Karpas-422 (cell line): ENCODE measurements around the gene GPC5. TPM values are rescaled to one million over a fixed set of nuclear protein-coding genes. Genes with fewer than 3 reads are reported as not detected.

Experiments used
- DNase-seq: peaks from one replicate; pipeline ENCODE4 v3.0.0-alpha.2; 2015
- H2AFZ ChIP-seq: fragments of 200-600 bp; sonication (generic); 2 replicates; pipeline ENCODE4 v1.6.1; 2014; ENCODE audit warnings: antibody characterized with exemption, low read length, mixed read lengths
- H3K27ac ChIP-seq: fragments of 200-600 bp; sonication (generic); 2 replicates; pipeline ENCODE4 v1.5.1; 2014; ENCODE audit warnings: mild to moderate bottlenecking, low read length, moderate library complexity
- H3K27me3 ChIP-seq: fragments of 200-600 bp; sonication (generic); 2 replicates; pipeline ENCODE4 v1.6.1; 2014; ENCODE audit warnings: low read length, mixed read lengths
- H3K36me3 ChIP-seq: fragments of 200-600 bp; sonication (generic); 2 replicates; pipeline ENCODE4 v1.6.1; 2014; ENCODE audit warnings: low read length, mixed read lengths; ENCODE audit not compliant: insufficient read depth
- H3K4me1 ChIP-seq: fragments of 200-600 bp; sonication (generic); 2 replicates; pipeline ENCODE4 v1.6.1; 2014; ENCODE audit warnings: mild to moderate bottlenecking, low read length, mixed read lengths
- H3K4me2 ChIP-seq: fragments of 200-600 bp; sonication (generic); 2 replicates; pipeline ENCODE4 v1.6.1; 2014; ENCODE audit warnings: low read length, low read depth, mild to moderate bottlenecking; ENCODE audit not compliant: poor library complexity, severe bottlenecking
- H3K4me3 ChIP-seq: fragments of 200-600 bp; sonication (generic); 2 replicates; pipeline ENCODE4 v1.5.1; 2014; ENCODE audit warnings: mild to moderate bottlenecking, antibody characterized with exemption, low read length, mixed read lengths
- H3K79me2 ChIP-seq: fragments of 200-600 bp; sonication (generic); 2 replicates; pipeline ENCODE4 v1.6.1; 2014; ENCODE audit warnings: mild to moderate bottlenecking, low read length, mixed read lengths
- H3K9ac ChIP-seq: fragments of 200-600 bp; sonication (generic); 2 replicates; pipeline ENCODE4 v1.6.0; 2014; ENCODE audit warnings: low read length
- H3K9me2 ChIP-seq: fragments of 200-600 bp; sonication (generic), shearing (Covaris generic); replicated peaks from 2 replicates; pipeline ENCODE4 v1.6.0; 2014; ENCODE audit warnings: mild to moderate bottlenecking, low read length, moderate library complexity; ENCODE audit not compliant: insufficient read depth
- H3K9me3 ChIP-seq: fragments of 300-700, 200-600 bp; sonication (generic); 2 replicates; pipeline ENCODE4 v1.6.1; 2014; ENCODE audit warnings: low read length, mixed read lengths
- H4K20me1 ChIP-seq: fragments of 200-600 bp; sonication (generic); 2 replicates; pipeline ENCODE4 v1.6.1; 2014; ENCODE audit warnings: mild to moderate bottlenecking, antibody characterized with exemption, low read length, low read depth; ENCODE audit not compliant: insufficient read depth
- total RNA-seq: library from RNA; depleted of rRNA; stranded (reverse); fragments of >200 nt; shearing (Covaris generic); gene quantifications from 2 replicates; pipeline ENCODE4 v1.2.3, GENCODE V29; 2014; ENCODE audit warnings: low replicate concordance

Gene GPC5
- total RNA-seq, 1 experiment from 2014 or later: not detected

DNA sequence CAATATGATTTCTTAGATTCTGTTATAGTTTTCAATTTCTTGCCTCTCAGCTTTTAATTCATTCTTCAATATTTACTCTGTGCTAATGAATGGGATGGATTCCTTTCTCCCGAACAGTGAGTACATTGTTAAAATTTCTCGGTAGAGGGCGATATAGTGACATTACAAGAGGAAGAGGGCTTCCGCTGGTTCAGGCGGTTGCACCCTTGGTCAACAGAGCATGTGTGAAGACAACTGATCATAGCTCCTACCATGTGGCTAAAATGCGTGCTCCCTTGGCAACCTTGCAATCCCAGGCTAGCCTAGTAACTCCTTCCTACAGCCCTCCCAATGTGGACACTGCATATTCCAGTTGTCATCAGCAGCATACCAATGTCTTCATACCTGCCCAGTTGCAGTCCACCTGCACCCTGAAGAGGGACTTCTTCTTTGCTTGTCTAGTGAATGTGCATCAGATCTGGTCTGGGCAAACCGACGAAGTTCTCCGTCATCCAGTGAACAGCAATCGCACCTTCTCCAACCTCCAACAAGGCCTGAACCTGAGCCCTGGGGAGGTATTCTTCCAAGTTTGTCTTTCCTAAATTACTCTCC, 1175.1 kb downstream of the GPC5 start:
- no peaks in the 10 kb centered on the region for H3K36me3 ChIP-seq
- H3K4me2 ChIP-seq: no peak overlapping the region
- H3K79me2 ChIP-seq: no peaks in the 10 kb centered on the region
- peaks cover 26% of the 10 kb centered on the region for H3K9me3 ChIP-seq
- no peak overlapping the region for H3K4me3 ChIP-seq
- no peak overlapping the region for H3K9ac ChIP-seq
- H3K27me3 ChIP-seq: no peaks in the 10 kb centered on the region
- H3K9me2 ChIP-seq: no peaks in the 10 kb centered on the region
- no peak overlapping the region for H2AFZ ChIP-seq
- H3K4me1 ChIP-seq: no peaks in the 10 kb centered on the region
- H4K20me1 ChIP-seq: no peaks in the 10 kb centered on the region
- no peak overlapping the region for H3K27ac ChIP-seq
- peak; percentile 41 for DNase-seq

DNA sequence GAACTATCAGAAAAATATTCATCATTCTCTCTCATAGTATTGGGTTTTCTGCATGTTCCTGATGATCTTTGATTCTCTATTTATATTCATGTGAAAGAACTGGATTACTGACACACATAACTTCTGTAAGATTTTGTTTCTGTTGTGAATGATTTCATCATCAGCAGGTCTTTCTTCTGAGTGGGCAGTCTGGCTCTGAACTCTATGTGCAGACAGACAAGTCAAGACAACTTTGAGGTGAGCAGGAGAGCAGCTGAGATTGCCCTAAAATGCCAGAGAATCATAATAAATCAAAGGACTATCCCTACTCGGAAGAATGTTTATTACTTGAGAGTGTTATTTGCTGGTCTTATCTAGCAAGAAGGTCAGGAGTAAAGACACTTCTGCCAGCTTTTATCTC, 1176.1 kb downstream of the GPC5 start:
- Histone ChIP-seq H3K9me2 (no peaks in the 10 kb centered on the region), H3K79me2 (no peaks in the 10 kb centered on the region), H3K4me3 (no peak overlapping the region), H2AFZ (no peak overlapping the region), H3K9me3 (peaks cover 26% of the 10 kb centered on the region), H3K27me3 (no peaks in the 10 kb centered on the region), H3K36me3 (no peaks in the 10 kb centered on the region), H3K4me1 (no peaks in the 10 kb centered on the region), H4K20me1 (no peaks in the 10 kb centered on the region), H3K27ac (no peak overlapping the region), H3K9ac (no peak overlapping the region), H3K4me2 (no peak overlapping the region)
- no peak for DNase-seq

DNA sequence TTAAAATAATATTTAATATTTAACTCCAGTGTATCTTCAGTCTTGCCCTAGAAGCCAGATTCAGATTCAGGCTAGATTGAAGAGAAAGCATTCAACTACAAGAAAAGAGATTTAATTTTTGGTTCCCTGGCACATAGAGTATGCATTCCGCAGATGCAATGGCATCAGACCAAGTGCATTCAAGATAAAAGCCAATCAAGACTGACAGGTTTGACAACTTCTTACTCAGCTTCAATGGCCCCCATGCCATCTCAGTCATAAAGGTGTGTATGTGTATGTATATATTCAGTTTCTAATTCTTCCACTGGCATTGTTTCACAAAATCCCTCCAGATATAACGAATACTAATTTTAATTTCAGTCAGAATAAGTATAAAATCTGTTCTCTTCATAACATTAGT, 1177.4 kb downstream of the GPC5 start:
- Histone ChIP-seq H3K79me2 (no peaks in the 10 kb centered on the region), H3K9ac (no peak overlapping the region), H3K9me2 (no peaks in the 10 kb centered on the region), H3K27ac (no peak overlapping the region), H3K9me3 (peaks cover 33% of the 10 kb centered on the region), H3K36me3 (no peaks in the 10 kb centered on the region), H3K4me3 (no peak overlapping the region), H3K4me1 (no peaks in the 10 kb centered on the region), H2AFZ (no peak overlapping the region), H4K20me1 (no peaks in the 10 kb centered on the region), H3K4me2 (no peak overlapping the region), H3K27me3 (no peaks in the 10 kb centered on the region)
- no peak for DNase-seq

DNA sequence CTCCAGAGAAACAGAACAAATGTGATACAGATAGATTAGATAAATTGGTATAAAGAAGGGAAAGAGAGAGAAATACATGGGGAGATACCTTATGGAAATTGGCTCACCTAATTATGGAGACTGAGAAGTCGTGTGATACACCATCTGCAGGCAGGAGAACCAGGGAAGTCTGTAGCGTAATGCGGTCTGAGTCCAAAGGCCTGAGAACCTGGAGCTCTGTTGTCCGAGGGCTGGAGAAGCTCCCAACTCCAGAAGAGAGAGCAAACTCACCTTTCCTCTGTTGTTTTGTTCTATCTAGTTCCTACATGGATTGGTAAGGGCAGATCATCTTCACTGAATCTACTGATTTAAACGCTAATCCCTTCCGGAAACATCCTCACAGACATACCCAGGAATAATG, 1179.9 kb downstream of the GPC5 start:
- Histone ChIP-seq H2AFZ (no peak overlapping the region), H3K4me2 (no peak overlapping the region), H4K20me1 (no peaks in the 10 kb centered on the region), H3K9ac (no peak overlapping the region), H3K4me1 (no peaks in the 10 kb centered on the region), H3K9me3 (peaks cover 35% of the 10 kb centered on the region), H3K4me3 (no peak overlapping the region), H3K79me2 (no peaks in the 10 kb centered on the region), H3K9me2 (no peaks in the 10 kb centered on the region), H3K27ac (no peak overlapping the region), H3K27me3 (no peaks in the 10 kb centered on the region), H3K36me3 (no peaks in the 10 kb centered on the region)
- DNase-seq: no peak

DNA sequence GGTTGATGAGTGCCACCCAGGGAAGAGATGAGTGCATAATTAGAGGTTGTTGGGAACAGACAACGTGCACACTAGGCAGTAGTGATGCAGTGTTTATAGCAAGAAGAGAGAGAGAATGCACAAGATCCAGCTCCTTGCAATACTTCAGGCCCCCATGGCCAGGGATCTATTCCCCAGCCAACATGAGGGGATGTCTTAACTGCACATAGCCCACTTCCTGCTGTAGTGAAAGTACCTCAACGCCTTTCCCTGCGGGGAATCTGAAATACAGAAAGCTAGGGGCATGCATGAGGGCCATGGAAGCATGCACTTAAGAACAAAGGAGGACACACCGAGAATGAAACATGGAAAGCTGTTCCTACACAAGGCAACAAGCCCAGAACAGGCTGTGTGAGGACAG, 1191.5 kb downstream of the GPC5 start:
- Histone ChIP-seq H3K9ac (no peak overlapping the region), H3K9me2 (no peaks in the 10 kb centered on the region), H3K36me3 (no peaks in the 10 kb centered on the region), H2AFZ (no peak overlapping the region), H3K79me2 (no peaks in the 10 kb centered on the region), H3K4me3 (no peak overlapping the region), H3K27me3 (no peaks in the 10 kb centered on the region), H4K20me1 (no peaks in the 10 kb centered on the region), H3K4me1 (no peaks in the 10 kb centered on the region), H3K4me2 (no peak overlapping the region), H3K27ac (no peak overlapping the region), H3K9me3 (peaks cover 12% of the 10 kb centered on the region)
- no peak for DNase-seq

DNA sequence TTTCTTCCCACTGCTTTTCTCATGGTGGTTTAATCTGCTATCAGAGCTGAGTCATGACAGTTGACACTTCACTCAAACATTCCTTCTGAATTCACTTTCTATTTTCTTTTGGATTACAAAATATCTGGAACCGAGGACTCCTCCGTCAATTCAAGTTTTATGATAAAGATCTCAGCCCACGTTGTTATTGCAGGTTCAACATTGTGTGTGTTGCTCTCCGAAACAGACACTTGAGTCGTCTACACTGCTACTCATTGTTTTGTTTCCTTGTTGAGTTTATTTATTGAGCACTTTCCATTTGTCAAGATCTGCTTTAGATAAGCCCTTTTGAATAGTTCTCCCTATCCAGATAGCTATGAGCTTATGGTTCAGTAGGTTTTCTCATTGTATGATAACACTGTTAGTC, 1192.1 kb downstream of the GPC5 start:
- Histone ChIP-seq H3K36me3 (no peaks in the 10 kb centered on the region), H3K27me3 (no peaks in the 10 kb centered on the region), H3K4me2 (no peak overlapping the region), H4K20me1 (no peaks in the 10 kb centered on the region), H3K9ac (no peak overlapping the region), H3K79me2 (no peaks in the 10 kb centered on the region), H3K27ac (no peak overlapping the region), H2AFZ (no peak overlapping the region), H3K4me1 (no peaks in the 10 kb centered on the region), H3K9me3 (peaks cover 15% of the 10 kb centered on the region), H3K4me3 (no peak overlapping the region), H3K9me2 (no peaks in the 10 kb centered on the region)
- DNase-seq: no peak

DNA sequence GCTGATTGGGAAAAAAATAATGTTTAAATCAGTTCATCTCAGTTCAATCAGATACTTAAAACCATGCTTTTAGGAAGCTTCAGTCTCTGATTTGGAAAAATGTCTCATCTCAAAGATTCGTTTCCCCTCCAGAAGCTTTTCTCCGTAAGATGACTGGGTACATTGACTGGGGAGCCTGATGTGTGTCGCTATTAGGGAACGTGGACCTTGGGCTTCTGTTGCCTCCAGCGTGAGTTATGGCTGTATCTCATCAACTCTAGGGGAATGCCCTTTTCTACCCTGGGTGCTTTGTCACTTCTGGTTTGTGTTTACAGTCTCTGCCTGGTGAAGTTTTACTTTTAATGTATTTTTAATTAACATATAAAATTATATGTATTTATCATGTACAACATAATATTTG, 1192.7 kb downstream of the GPC5 start:
- H3K36me3 ChIP-seq: no peaks in the 10 kb centered on the region
- no peak for DNase-seq
- peaks cover 15% of the 10 kb centered on the region for H3K9me3 ChIP-seq
- no peak overlapping the region for H2AFZ ChIP-seq
- no peak overlapping the region for H3K27ac ChIP-seq
- no peaks in the 10 kb centered on the region for H3K4me1 ChIP-seq
- no peaks in the 10 kb centered on the region for H4K20me1 ChIP-seq
- no peaks in the 10 kb centered on the region for H3K79me2 ChIP-seq
- H3K4me3 ChIP-seq: no peak overlapping the region
- H3K4me2 ChIP-seq: no peak overlapping the region
- H3K9me2 ChIP-seq: no peaks in the 10 kb centered on the region
- no peaks in the 10 kb centered on the region for H3K27me3 ChIP-seq
- H3K9ac ChIP-seq: no peak overlapping the region

DNA sequence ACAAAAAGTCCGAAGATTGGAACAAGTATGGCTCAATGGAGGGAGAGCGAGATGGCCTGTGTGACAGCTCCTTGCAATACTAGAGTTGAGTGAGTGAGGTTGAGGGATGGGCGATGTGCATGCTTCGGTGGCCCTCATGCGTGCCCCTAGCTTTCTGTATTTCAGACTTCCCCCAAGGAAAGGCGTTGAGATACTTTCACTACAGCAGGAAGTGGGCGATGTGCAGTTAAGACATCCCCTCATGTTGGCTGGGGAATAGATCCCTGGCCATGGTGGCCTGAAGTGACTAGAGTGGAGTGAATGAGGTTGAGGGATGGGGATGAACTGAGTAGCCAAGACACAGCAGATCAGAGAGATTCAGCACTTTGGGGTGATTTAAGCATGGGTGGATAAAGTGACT, 1194.3 kb downstream of the GPC5 start:
- no peak overlapping the region for H3K4me3 ChIP-seq
- no peak overlapping the region for H3K9ac ChIP-seq
- no peak overlapping the region for H3K27ac ChIP-seq
- H3K9me2 ChIP-seq: no peaks in the 10 kb centered on the region
- no peaks in the 10 kb centered on the region for H3K27me3 ChIP-seq
- no peaks in the 10 kb centered on the region for H3K4me1 ChIP-seq
- H3K36me3 ChIP-seq: no peaks in the 10 kb centered on the region
- peaks cover 22% of the 10 kb centered on the region for H3K9me3 ChIP-seq
- H2AFZ ChIP-seq: no peak overlapping the region
- no peak overlapping the region for H3K4me2 ChIP-seq
- no peak for DNase-seq
- no peaks in the 10 kb centered on the region for H4K20me1 ChIP-seq
- no peaks in the 10 kb centered on the region for H3K79me2 ChIP-seq

DNA sequence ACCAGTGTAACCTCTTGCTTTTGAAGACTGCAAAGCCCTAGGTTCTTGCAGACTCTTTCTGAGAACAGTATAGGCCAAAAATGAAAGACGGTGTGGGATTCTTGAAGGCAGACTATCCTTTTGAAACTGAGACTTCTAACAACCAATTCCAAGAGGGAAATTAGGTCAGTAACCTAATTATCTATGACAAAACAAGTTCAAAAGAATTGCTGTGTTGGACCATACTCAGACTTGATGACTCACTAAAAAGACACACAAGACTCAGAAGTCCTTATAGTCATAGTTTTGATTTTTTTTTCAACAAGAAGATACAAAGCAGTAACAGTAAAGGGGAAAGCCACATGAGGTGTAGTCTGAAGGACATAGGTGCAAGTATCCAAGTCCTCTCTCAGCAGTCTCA, 1204.1 kb downstream of the GPC5 start:
- Histone ChIP-seq H3K9me2 (no peaks in the 10 kb centered on the region), H3K9me3 (peaks cover 6% of the 10 kb centered on the region), H3K4me3 (no peak overlapping the region), H3K9ac (no peak overlapping the region), H2AFZ (no peak overlapping the region), H3K79me2 (no peaks in the 10 kb centered on the region), H3K36me3 (no peaks in the 10 kb centered on the region), H3K27me3 (no peaks in the 10 kb centered on the region), H3K27ac (no peak overlapping the region), H4K20me1 (no peaks in the 10 kb centered on the region), H3K4me2 (no peak overlapping the region), H3K4me1 (no peaks in the 10 kb centered on the region)
- no peak for DNase-seq
